ENCODE results near the gene DNAI1.
"Not testable (repeated sequence)": the region's sequence is repeated elsewhere in the genome, so short reads cannot be mapped to it uniquely, and the experiment has no call there.

Gene DNAI1

DNA sequence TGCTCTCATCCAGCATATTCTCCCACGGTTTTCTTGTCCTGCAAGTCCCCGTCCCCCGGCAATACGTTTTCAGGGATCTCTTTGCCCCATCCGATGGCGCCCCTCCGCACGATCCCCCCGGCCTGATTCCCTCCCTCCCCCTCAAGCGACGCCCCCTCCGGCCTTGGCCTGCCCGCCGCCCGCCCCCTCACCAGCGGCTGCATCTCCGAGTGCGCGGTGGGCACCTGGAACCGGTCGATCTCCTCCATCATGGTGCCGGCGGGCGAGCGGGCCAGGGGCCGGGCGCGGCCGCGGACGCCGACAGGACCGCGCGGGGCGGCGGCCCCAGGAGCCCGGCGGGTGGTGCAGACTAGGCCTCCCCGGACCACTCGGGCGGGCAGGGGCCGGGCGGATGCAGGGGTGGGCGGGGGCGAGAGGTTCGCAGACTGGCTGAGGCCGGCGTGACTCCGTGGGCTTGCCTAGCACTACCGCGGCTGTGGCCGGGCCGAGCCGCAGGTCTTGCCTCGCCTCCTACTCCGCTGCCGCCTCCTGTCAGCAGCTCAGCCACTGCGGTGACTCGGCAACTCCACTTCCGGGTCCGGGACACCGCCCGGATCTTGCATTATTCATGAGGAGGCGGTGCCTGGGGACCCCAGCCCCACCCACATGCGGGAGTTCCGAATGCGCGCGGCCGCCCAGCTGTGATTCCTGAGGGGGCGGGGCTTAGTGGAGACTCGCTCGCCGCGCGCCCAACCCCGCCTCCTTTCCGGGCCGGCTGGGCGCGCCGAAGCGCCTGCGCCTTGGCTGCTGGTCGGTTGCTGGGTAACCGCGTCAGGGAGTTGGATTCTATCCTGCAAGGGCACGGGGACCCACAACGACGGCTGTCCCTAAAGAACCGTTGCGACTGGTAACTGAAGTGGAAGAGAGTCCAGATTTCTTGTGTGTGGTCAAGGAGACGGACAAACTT lies at the start of gene DNAI1, which contains the start of gene FAM219A:
DNAI1 (plus strand) TSS at position 793 of the 946 bp plus-strand sequence. CDS start 201 bp downstream, outside the sequence.
FAM219A (minus strand) TSS at position 558 of the 946 bp plus-strand sequence; CDS start at position 251, 307 bp downstream.
- DNase-seq, result peak; percentile 98

DNA sequence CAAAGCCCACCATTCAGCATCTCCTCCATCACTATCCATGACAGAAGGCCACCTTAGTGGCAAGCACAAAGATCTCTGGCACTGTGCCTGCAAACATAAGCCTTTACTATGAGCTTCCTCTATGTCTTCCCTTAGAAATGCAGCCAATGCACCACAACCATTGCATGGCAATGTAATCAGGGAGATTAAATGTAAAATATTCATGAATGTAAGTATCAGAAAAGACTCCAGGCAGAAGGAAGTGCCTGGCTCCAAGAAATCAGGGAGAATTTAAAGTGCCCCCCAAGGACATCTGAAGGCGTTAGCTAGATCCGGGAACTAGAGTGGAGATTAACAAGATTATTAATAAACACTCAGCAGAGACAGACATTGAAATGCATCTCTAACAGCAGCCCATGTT lies 49.5 kb upstream of the DNAI1 start:
- no peak for DNase-seq

DNA sequence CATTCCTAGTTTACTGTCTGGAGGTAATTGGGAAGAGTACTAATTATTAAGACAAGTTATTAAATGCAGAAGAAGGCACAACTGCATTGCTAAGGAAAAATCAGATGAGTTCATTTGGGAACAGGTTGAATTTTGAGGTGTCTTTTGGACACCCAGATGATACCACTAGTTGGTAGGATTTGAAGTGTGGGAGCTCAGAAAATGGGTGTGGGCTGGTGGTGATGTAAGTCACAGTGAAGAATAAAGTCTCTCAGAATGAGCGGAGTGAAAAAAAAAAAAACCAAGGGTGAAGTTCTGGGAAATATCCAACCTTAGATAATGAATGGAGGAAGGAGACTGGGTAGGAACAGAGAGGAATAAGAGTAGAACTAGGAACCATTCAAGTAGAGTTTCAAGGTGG lies 46.3 kb upstream of the DNAI1 start:
- no peak for DNase-seq

DNA sequence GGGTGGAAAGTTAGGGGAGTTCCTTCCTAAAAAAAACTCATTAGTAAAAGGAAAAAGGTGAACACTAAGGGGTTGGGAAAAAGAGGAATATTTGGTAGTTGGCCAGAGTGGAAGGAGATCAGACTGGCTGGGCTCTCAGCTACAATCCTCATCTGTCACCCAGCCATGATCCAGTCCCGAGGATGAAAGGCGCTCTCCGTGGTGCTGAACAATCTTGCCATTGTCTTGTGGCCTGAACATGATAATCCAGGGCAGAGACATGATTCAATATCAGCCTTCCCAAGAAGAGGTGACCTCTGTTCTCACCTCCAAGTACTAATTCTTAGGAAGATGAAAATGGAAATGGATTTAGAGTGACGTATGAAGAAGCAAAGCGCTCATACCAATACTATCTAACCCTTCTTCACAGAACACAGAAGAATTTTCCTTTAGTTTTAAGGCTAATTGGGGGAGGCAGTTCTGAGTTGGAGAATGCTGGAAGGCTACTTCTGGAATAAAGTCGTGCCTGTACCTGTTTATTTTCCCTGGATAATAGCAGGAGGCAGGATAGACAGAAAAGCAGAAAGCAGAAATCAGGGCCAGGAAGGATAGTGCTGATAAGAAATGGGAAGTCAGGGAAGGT lies 45.3 kb upstream of the DNAI1 start:
- DNase-seq, result peak; percentile 59

DNA sequence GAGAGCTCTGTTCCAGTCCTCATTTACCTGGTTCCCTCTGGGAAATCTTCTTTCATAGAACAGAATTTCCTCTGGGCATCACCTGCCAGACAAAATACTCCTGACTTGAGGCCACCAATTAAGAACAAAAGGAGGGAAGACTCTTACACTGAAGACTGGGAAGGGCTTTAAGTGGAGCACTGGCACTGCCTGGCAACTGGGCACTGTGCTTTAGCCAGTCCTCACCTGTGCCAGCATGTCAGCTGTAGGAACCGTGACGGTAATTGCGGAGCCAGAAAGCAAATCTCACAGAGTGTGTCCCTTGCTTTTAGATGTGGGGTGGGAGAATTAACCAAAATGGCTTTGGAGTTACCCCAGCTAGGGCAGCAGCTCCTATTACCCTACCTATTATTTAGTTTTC lies 40.9 kb upstream of the DNAI1 start:
- DNase-seq, result no peak

DNA sequence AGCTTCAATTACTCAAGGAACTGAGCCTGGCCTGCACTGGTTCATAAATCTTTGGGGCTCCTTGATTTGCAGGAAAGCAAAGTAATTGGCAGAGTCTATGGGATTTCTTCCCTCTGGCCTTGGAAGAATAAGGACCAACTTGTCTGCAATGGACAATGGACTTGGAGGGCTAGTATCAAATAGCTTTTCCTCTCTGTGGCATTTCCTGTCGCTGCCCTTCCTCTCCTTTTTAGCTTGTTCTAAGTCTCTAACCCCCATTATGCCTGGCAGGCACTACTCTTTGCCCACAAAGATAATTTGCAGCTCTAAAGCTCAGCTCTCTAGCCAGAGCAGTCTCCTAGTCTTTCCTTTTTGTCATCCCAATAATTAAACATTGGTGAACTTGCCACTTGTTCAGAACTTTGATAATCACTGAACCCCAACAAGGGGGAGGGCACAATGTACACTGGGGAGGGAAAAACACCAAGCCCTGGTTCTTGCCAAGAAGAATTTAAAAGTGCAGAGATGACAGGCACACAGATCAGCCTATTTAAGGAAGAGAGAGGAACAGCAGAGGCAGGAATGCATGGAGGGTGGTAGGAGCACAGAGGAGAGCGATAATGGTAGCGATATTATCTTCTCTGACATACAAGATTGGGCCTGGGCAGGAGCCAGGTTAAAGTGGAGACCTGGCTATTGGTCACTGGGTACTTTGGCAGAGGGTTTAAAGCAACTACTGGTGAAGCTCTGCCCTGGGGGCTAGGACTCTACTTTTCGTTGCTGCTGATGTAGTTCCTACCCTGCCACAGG lies 38.7 kb upstream of the DNAI1 start:
- no peak for DNase-seq

DNA sequence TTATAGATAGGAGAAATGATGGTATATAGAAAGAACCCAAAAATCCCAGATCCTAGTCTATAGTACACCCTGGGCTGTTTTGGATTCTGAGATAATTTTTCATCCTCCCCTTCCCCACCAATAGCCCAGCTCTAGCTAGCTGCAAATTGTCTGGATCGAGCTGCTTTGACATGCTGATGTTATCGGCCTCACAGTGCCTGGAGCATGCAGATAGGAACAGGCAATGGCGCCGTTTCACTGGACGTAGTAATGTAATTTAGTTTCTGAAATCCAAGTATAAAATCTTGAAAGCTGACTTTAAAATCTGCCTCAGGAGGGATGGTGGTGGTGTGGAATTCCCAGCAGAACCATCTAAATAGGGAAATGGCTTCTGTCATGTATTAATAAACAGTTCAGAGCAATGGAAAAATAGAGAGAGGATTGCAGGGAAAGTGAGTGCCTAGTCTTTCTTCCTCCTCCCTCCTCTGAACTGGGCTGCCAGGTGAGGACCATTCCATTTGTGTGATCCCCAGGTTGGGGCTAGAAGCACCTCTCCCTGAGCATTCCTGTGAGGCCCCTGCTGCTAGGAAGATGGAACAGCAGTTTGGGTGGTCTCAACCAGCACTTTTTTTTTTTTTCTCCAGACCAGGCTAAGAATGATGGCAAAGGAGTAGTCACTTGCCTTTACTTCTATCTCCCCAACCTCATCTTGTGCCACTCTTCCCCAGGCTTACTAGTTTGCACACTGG lies 32.1 kb upstream of the DNAI1 start:
- DNase-seq, result no peak

DNA sequence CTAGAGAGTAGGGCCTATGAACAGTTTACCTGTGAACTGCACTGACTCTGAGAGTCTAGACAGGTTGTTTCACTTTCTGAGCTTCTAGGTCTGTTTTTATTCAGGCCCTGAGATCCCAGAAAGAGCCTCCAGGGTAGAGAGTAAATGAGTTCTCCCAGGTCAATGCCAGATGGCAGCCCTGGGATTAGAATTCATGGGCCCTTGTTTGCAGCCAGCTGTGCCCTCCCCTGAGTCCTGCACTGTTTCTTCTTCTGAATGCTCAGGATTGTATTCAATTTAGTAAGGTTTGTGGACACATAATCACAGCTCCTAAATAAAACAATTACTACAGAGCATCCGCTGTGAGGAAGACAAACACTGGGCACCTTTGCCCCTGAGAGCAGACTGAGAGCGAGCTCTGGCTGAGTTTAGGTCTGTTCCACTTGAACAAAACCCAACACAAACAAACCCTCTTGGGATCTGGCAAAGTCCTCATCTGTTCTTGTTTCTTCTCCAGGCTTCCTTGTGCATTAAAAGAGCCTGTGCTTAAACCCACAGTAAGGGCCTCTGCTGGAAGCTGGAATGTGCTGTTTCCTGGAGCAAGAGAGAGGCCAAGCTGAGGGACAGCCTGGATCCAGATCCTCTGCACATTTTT lies 30.2 kb upstream of the DNAI1 start:
- no peak for DNase-seq

DNA sequence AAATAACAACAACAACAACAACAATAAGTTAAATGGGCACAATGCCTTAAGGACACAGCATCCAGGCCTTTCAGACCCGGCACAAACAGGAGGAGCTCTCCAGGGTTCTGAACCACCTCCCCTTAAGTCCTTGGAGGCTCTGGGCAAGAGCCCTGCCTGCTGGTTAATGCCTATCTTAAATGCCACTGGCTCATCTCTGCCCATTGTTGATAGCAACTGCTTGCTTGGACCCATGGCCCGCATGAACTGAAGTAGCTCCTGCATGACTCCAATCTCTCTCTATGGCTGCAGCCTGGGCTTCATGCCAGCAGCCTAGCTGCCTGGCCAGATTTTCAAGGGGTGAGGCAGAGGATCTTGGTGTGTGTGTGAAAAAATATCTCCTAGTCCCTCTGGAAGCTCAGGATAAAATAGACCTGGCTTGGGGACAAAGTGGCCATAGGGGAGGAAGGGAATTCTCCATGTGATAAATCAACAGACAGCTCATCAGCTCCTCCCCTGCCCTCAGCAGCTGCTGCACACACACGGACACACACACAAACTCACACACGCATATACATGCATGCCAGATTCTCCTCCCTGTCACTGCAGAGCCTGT lies 27.7 kb upstream of the DNAI1 start:
- peak; percentile 75 for DNase-seq

DNA sequence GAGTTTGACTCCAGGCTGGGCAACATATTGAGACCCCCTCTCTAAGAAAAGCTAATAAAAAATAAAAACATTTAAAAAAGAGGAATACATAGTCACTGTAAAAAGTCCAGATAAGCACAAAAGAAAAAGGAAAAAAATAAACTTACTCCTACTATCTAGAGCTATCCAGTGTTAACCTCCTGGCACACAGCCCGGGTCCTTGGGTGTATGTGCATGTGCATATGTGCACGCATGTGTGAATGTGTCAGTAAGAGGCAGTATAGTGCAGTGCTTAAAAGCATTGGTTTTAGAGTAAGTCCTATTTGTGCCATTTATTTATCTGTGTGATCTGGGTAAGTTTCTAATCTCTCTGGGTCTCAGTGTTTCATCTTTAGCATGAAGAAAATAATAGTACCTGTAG lies 26.9 kb upstream of the DNAI1 start:
- no peak for DNase-seq

DNA sequence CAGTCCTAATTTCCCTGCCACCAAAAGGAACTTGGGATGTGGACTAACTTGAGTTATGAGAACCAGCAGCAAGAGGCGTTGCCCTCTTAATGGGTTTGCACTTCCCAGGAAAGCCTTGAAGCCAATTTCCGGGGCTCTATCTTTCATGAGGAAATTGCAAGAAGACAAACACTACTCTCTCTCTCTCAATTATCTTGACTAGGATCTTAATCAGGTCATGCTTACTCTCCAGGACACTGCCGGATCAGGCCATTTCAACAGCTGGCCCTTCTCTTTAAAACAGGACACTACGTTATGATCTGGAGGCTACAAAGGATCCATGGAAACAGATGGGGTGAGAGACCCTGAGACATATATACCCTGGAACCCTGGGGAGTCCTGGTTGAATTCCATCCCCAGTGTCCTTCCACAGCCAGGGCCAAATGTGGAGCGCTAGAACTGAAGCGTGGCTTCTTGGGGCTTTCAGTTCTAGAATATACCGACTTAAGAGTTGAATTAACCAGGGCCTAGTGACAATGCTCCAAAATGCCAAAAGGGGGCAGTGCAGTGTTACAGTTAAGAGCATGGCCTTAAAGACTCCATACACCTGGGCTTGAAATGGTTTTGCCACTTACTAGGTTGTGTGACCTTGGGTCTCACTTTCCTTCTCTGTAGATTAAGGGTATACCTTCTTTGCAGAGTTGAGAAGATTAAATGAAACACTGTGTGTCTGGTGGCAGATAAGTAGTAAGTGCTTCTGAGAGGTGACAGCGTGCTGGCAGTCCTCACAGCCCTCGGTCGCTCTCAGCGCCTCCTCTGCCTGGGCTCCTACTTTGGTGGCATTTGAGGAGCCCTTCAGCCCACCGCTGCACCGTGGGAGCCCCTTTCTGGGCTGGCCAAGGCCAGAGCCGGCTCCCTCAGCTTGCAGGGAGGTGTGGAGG lies 21.3 kb upstream of the DNAI1 start:
- DNase-seq, result peak; percentile 66

DNA sequence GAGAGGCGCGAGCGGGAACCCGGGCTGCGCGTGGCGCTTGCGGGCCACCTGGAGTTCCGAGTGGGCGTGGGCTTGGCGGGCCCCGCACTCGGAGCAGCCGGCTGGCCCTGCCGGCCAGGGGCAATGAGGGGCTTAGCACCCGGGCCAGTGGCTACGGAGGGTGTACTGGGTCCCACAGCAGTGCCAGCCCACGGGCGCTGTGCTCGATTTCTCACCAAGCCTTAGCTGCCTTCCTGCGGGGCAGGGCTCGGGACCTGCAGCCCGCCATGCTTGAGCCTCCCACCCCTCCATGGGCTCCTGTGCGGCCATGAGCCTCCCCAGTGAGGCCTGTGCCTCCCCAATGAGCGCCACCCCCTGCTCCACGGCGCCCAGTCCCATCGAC lies 20.7 kb upstream of the DNAI1 start:
- DNase-seq, result not testable (repeated sequence)

DNA sequence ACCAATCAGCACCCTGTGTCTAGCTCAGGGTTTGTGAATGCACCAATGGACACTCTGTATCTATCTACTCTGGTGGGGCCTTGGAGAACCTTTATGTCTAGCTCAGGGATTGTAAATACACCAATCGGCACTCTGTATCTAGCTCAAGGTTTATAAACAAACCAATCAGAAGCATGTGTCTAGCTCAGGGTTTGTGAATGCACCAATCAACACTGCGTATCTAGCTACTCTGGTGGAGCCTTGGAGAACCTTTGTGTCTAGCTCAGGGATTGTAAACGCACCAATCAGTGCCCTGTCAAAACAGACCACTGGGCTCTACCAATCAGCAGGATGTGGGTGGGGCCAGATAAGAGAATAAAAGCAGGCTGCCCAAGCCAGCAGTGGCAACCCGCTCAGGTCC lies 20.1 kb upstream of the DNAI1 start:
- DNase-seq, result not testable (repeated sequence)

DNA sequence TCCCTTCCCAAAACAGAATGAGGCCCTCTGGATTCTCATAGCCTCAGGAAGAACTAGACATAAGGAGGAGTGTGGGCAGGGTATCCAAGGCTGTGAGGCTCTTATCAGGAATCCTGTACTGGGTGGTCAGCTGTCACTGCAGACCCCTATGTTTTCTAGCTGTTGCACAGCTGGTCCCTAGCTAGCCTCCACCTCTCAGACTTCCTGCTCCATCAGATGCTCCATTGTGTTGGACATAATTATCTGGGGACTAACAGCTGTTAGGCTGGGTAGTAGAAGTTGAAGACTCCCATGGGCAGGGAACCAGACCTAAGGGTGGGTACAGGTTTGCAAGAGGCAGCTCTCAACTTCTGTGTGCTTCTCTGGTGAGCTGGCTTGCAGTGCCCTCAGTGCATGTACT lies 18.6 kb upstream of the DNAI1 start:
- DNase-seq, result no peak

DNA sequence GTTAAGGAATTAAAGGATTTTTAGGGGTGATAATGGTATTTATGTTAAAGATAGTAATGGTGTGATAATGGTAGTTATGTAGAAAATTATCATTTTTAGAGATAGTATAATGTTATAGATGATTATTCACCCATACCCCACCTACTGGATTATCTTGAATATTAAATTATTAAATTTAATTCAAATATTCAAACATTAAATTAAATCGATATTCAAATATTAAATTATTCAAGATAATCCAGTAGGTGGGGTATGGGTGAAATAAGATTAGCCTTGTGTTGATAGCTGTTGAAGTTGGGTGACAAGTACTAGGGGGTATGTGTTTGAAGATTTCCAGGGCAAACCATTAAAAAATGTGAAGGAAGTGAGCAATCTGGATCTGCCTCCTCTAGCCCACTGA lies 15.8 kb upstream of the DNAI1 start:
- no peak for DNase-seq

DNA sequence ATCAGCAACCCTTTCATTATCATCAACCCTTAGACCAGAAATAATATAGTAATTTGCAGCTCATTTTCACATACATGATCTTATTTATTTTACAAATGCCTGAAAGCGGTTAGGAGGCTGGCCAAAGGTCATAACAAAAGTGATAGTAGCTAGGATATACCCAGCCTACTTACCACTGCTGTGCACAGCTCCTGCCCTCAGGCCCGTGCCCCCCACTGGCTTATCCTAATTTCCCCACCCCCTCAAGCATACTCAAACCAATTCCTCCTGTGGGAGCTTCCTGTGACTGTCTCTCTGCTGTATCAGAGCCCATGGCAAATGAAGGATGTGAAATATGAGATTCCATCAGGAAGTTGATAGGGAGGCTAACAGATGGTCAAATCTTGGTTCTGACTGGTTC lies 15.1 kb upstream of the DNAI1 start:
- no peak for DNase-seq

DNA sequence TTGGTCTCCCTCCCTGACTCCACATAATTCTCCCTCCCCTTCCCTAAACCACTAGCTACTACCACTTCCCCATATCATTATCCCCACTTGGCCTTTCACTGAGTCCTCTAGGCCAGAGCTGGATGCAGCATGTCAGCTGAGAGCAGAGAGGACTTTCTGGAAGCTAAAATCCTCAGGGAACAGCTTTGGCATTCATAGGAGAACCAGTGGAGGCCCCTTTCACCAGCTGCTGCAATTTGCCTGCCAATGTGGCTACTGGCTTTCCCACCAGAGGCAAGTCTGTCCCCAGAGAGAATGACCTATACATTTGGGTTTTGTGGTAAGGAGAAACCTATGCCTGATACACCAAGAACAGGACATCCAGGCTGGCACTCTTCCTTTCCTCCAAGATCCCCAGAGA lies 14.6 kb upstream of the DNAI1 start:
- no peak for DNase-seq

DNA sequence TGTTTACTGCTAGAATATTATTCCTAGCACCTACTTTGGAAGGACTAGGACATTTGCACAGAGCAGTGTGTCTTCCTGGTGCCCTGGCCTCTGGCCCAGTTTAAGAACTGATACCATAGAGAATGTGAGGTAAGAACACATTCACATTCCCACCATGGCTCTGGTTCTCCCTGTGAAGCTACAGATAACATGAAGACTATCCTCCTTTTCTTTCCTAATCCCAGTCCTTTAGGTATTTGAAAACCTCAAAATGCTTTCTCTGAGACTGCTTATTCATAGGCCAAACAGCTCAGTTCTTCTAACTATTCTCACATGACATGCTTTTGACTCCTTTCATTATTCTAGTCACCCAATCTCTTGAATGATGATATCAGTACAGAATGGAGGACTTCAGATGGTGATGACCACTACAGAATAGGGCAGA lies 12.1 kb upstream of the DNAI1 start:
- DNase-seq, result peak; percentile 46

DNA sequence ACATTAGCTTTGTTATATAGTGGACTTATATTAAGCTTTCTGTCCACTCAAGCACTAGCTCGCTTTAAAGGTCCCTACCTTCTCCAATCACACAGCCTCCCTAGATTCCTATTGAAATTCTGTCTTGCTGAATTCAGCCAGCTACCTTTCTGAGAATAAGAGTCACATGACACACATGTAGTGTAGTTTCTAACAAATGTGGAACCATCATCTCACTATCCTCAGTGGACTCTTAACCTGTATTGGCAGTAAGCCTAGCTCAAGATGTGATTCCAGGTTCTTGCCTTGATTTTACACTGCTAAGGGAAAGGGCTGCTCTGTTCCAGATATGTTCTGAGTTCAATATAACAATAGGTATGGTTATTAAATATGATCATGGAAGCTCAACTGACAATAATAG lies 11.7 kb upstream of the DNAI1 start:
- no peak for DNase-seq

DNA sequence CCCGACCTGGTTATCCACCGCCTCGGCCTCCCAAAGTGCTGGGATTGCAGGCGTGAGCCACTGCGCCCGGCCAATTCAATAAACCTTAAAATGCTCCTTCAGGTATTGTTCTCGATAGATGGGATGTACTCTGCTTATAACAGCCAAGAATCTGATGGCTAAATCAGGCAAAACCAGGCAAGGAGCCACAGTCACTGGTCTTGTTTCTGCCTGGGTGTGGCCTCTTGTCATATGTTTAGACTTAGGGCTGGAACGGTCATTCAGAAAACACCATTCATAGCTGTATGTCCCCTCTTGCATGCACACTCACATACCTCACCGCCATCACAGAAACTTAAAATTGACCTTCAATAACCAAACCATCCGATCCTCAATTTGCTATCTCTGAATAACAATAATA lies 8.0 kb upstream of the DNAI1 start:
- no peak for DNase-seq

DNA sequence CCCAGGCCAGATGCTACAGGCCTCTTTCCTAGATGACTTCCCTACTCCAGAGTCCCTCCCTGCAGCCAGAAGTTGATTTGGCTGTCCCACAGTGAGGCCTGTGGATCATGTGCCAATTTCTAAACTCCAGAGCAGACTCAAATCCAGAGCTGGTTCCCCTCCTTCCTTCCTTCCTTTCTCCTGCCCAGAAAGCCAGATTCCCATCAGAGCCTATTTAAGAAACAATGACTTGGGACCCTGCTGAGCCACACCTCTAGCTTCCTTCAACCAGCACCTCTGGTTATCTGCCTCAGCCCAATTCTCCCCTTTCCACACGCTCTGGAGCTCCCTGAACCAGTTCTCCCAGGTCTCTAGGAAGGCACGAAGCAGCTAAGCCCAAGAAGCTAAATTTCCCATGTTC lies 7.5 kb upstream of the DNAI1 start:
- DNase-seq, result no peak
